HepG2 (cell line): ENCODE data around the gene IRF2.

Experiments used
- MTA3 ChIP-seq: sonication (generic); formaldehyde crosslinking; IDR thresholded peaks from 2 replicates; pipeline ENCODE4 v1.4.0; 2020; ENCODE audit warnings: missing genetic modification reagents
- MYC ChIP-seq: sonication (generic); formaldehyde crosslinking; IDR thresholded peaks from 2 replicates; pipeline ENCODE4 v1.9.0; 2021; ENCODE audit warnings: missing genetic modification reagents, borderline replicate concordance
- ZFP36 ChIP-seq: fragments of 150-350 bp; IDR thresholded peaks from 2 replicates; pipeline ENCODE4 v1.6.1; 2018; ENCODE audit warnings: borderline replicate concordance, low read length, low read depth; ENCODE audit not compliant: partially characterized antibody
- ZNF639 ChIP-seq: conservative IDR thresholded peaks from 2 replicates; pipeline ENCODE4 v1.6.1; 2018; ENCODE audit warnings: missing genetic modification reagents
- ZNF850 ChIP-seq: sonication (generic); formaldehyde crosslinking; conservative IDR thresholded peaks from 2 replicates; pipeline ENCODE4 v1.9.0; 2021; ENCODE audit warnings: mild to moderate bottlenecking, missing genetic modification reagents
- TF ChIP-seq, protein P1 (sequence below): sonication (generic); formaldehyde crosslinking; IDR thresholded peaks from 2 replicates; pipeline ENCODE4 v1.5.0; 2020; ENCODE audit warnings: mild to moderate bottlenecking, missing genetic modification reagents, moderate library complexity

DNA sequence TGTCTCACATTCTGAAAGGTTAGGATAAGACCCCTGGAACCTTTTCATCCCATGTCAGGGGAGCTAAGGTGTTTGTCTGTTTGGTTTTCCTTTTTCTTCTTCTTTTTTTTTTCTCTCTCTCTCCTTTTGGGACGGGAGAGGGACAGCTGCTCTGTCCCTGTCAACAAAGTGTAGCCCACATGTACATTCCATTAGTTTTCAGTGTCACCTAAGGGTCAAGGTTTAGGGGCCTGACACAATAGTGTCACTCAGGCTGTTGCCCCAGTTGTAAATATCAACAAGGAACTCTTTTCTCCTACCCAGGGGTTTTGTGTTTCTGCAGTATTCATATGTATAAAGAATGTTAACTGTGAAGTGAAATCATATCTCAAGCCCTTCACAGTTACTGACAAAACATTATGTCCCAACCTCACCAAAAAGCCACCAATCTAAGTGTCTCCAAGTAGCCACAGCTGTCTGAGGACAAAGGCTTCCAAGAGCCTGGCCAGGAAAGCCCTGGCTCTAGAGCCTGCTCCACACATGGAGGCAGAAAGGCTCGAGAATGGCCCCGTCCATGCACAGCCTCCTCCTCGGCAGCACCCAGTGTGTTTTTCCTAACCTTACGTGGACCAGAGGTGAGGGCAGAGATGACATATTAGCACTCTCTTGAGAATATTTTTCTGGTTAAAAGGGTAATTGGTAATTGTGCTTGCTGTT is 9.4 kb downstream of the IRF2 start:
- no peak for TF ChIP-seq MYC (CRISPR knock-in tag)
- no peak for TF ChIP-seq ZNF850 (CRISPR knock-in tag)
- TF ChIP-seq MTA3 (CRISPR knock-in tag): no peak
- TF ChIP-seq, protein P1, sequence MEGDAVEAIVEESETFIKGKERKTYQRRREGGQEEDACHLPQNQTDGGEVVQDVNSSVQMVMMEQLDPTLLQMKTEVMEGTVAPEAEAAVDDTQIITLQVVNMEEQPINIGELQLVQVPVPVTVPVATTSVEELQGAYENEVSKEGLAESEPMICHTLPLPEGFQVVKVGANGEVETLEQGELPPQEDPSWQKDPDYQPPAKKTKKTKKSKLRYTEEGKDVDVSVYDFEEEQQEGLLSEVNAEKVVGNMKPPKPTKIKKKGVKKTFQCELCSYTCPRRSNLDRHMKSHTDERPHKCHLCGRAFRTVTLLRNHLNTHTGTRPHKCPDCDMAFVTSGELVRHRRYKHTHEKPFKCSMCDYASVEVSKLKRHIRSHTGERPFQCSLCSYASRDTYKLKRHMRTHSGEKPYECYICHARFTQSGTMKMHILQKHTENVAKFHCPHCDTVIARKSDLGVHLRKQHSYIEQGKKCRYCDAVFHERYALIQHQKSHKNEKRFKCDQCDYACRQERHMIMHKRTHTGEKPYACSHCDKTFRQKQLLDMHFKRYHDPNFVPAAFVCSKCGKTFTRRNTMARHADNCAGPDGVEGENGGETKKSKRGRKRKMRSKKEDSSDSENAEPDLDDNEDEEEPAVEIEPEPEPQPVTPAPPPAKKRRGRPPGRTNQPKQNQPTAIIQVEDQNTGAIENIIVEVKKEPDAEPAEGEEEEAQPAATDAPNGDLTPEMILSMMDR (CRISPR knock-in tag): no peak
- no peak for TF ChIP-seq ZFP36
- no peak for TF ChIP-seq ZNF639 (CRISPR knock-in tag)
